SK-N-MC (cell line): Measurements from ENCODE around the gene PSTK.

Experiments
- DNase-seq: peaks from one replicate; pipeline ENCODE4 v3.0.0-alpha.2; 2011; ENCODE audit warnings: low read depth, low spot score
- H3K27ac ChIP-seq: fragments of 200-600 bp; sonication (generic); 2 replicates; pipeline ENCODE4 v1.5.1; 2016; ENCODE audit warnings: mixed run types
- H3K36me3 ChIP-seq: fragments of 200-600 bp; sonication (generic); 2 replicates; pipeline ENCODE4 v1.6.1; 2017; ENCODE audit warnings: antibody characterized with exemption, low read length, mixed read lengths; ENCODE audit not compliant: insufficient read depth
- H3K4me3 ChIP-seq: fragments of 200-600 bp; sonication (generic); 2 replicates; pipeline ENCODE4 v1.5.1; 2016
- H3K9ac ChIP-seq: fragments of 200-600 bp; sonication (generic); 2 replicates; pipeline ENCODE4 v1.8.0; 2017; ENCODE audit warnings: mixed run types, mixed read lengths; ENCODE audit not compliant: insufficient read length
- H3K9me3 ChIP-seq: fragments of 200-600 bp; sonication (generic); 2 replicates; pipeline ENCODE4 v1.6.1; 2017; ENCODE audit warnings: low read depth, mild to moderate bottlenecking, antibody characterized with exemption, low read length, moderate library complexity, mixed read lengths
- EZH2 ChIP-seq: fragments of 200-600 bp; sonication (generic); IDR thresholded peaks from one replicate; pipeline ENCODE4 v1.6.1; 2017; ENCODE audit warnings: antibody characterized with exemption
- FOXP2 ChIP-seq: optimal IDR thresholded peaks from 2 replicates; pipeline ENCODE3; 2011; ENCODE audit warnings: mild to moderate bottlenecking, moderate library complexity; ENCODE audit not compliant: insufficient read depth; ENCODE audit errors: extremely low read length, control extremely low read depth
- POLR2AphosphoS5 ChIP-seq: IDR thresholded peaks from 2 replicates; pipeline ENCODE4 v1.6.1; 2012; ENCODE audit warnings: mild to moderate bottlenecking, low read depth, low read length, borderline replicate concordance

PSTK gene

DNA sequence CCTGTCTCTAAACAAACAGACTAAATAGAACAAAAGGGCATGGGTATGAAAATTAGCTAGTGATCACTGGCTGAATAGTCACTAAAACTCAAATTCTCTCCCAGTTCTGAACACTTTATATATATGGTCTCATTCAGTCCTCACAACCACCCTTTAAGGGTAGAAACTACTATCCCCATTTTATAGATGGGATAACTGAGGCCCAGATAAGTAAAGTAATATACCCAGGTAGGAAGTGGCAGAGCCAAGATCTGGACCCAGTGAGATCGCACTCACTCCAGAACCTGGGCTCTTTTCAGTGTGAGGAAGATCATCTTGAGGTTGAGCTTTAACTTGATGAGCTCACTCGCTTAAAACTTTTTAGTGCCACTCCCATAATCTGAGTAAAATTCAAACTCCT lies 4.5 kb downstream of the PSTK start:
- TF ChIP-seq FOXP2 (no peak), EZH2 (no peak), POLR2AphosphoS5 (no peak)
- H3K36me3 ChIP-seq = no peaks in the 10 kb centered on the region; the same call in 1 of the 2 replicates
- DNase-seq = no peak
- H3K4me3 ChIP-seq = no peak overlapping the region
- no peak overlapping the region for H3K9ac ChIP-seq
- no peak overlapping the region for H3K27ac ChIP-seq
- H3K9me3 ChIP-seq = no peaks in the 10 kb centered on the region

GRCh38 chr10:122986335-122986734 lies 6.1 kb downstream of the PSTK start:
- DNase-seq = no peak
- H3K36me3 ChIP-seq = no peaks in the 10 kb centered on the region; the same call in 1 of the 2 replicates
- no peak overlapping the region for H3K9ac ChIP-seq
- H3K27ac ChIP-seq = no peak overlapping the region
- no peaks in the 10 kb centered on the region for H3K9me3 ChIP-seq
- H3K4me3 ChIP-seq = no peak overlapping the region
- TF ChIP-seq FOXP2 (no peak), EZH2 (no peak), POLR2AphosphoS5 (no peak)

DNA sequence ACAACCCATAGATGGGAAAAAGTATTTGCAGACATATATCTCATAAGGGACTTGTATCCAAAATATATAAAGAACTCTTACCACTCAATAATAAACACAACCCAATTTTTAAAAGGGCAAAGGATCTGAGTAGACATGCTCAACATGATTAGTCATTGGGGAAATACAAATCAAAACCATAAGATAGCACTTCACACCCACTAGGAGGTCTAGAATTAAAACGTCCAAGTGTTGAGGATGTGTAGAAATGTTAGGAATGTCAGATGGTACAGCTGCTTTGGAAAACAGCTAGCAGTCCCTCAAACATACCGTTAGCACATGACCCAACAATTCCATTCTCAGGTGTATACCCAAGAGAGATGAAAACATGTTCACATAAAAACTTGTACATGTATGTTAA lies 8.3 kb downstream of the PSTK start:
- DNase-seq = no peak
- no peaks in the 10 kb centered on the region for H3K9me3 ChIP-seq
- H3K4me3 ChIP-seq = no peak overlapping the region
- H3K9ac ChIP-seq = no peak overlapping the region
- H3K27ac ChIP-seq = no peak overlapping the region
- no peaks in the 10 kb centered on the region; the same call in 1 of the 2 replicates for H3K36me3 ChIP-seq
- TF ChIP-seq POLR2AphosphoS5 (no peak), EZH2 (no peak), FOXP2 (no peak)

DNA sequence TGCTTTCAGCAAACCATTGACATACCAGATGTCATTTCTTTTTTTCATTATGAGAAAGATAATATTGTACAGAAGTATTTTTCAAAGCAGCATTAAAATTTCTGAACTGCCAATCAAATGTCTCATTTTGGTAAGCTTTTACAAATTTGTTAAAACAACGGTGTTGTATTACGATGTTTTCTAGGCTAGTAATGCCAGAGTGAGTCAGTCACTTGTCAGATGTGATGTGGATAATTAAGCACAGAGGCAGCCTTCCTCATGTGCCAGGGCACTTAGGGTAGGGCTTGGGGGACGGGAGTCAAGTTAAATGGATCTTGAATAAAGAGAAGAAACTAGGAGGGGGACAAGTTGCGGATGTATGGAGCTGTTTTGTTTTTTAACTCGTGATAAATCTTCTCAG lies 10.1 kb downstream of the PSTK start:
- no peak overlapping the region for H3K27ac ChIP-seq
- peaks cover 6% of the 10 kb centered on the region; the same call in 1 of the 2 replicates for H3K36me3 ChIP-seq
- H3K9ac ChIP-seq = no peak overlapping the region
- H3K9me3 ChIP-seq = no peaks in the 10 kb centered on the region
- no peak for DNase-seq
- no peak overlapping the region for H3K4me3 ChIP-seq
- TF ChIP-seq EZH2 = no peak
- no peak for TF ChIP-seq POLR2AphosphoS5
- no peak for TF ChIP-seq FOXP2

- TF ChIP-seq POLR2AphosphoS5 = no peak
- no peak for TF ChIP-seq EZH2
- TF ChIP-seq FOXP2 = no peak
- Histone ChIP-seq H3K9ac (no peak overlapping the region), H3K9me3 (no peaks in the 10 kb centered on the region), H3K27ac (no peak overlapping the region), H3K4me3 (no peak overlapping the region), H3K36me3 (peaks cover 6% of the 10 kb centered on the region; the same call in 1 of the 2 replicates)
- DNase-seq = no peak
Observed at GRCh38 chr10:122992031-122992585, 11.9 kb downstream of the PSTK start.

DNA sequence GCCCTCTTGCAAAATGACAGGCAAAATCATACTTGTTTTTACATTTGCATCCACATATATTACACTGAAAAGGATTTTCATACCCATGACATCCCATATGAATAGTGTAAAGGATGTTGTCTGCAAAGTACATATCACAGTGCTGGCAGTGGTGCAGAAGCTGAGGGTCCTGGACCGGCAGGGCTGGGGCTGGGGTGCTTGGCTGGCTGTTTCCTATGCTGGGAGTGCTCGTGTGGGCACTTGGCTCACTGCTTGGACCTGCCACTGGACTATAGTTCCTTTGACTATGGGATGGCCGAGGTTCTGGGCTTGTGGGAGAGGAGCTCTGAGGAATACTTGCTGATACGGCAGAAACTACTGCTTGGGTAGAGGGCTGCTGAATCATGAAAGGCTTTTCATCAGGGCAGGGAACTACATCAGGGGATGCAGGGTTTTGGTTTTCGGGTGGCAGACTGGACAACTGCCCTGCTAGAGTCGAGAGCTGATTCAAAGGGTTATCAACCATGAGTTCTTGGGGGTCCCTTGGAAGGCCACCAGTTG lies 13.7 kb downstream of the PSTK start:
- TF ChIP-seq EZH2 (no peak), FOXP2 (no peak), POLR2AphosphoS5 (no peak)
- no peak for DNase-seq
- no peak overlapping the region for H3K4me3 ChIP-seq
- no peak overlapping the region for H3K27ac ChIP-seq
- peaks cover 6% of the 10 kb centered on the region; the same call in 1 of the 2 replicates for H3K36me3 ChIP-seq
- no peaks in the 10 kb centered on the region for H3K9me3 ChIP-seq
- no peak overlapping the region for H3K9ac ChIP-seq

DNA sequence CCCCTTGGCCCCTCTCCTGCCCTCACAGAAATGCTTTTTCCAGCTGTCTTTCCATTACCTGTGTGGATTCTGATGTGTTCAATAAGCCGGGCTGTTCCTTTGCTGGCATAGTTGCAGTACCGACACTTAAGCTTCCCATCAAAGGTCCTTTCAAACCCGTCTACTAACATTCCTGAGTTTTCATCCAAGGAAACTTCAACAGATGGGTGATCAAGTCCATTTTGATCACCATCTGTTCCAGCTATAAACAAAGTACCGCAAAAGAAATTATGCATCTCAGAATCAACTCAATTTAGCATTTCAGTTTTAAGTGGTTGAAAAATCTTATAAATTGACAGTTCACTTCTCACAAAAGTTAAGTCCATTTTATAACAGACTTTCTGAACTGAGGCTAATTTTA lies 15.7 kb downstream of the PSTK start:
- H3K9me3 ChIP-seq = no peaks in the 10 kb centered on the region
- H3K36me3 ChIP-seq = peaks cover 6% of the 10 kb centered on the region; the same call in 1 of the 2 replicates
- no peak for DNase-seq
- H3K27ac ChIP-seq = no peak overlapping the region
- no peak overlapping the region for H3K9ac ChIP-seq
- no peak for TF ChIP-seq POLR2AphosphoS5
- TF ChIP-seq EZH2 = no peak
- no peak for TF ChIP-seq FOXP2
- no peak overlapping the region for H3K4me3 ChIP-seq

DNA sequence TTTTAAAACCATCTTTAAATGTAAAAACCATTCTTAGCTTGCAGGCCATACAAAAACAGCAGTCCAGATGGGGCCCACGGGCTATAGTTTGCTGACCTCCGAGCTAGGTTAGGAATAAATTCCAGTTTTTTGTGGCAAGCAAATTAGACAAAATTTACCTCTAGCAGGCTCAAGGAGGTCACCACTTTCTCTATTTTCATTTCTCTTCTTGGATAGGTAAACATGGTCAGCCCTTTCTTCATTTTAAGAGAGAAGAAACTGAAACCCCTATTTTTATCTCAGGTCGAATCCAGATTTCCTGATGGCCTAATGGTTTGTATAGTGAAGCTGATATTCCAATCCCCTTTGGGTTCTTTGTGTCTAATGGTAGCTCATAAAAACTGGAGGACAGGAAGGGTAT lies 17.7 kb downstream of the PSTK start:
- Histone ChIP-seq H3K27ac (no peak overlapping the region), H3K9ac (no peak overlapping the region), H3K9me3 (no peaks in the 10 kb centered on the region), H3K36me3 (peaks cover 6% of the 10 kb centered on the region; the same call in 1 of the 2 replicates), H3K4me3 (no peak overlapping the region)
- DNase-seq = no peak
- TF ChIP-seq EZH2 (no peak), FOXP2 (no peak), POLR2AphosphoS5 (no peak)

GRCh38 chr10:122998360-122998917 lies 18.2 kb downstream of the PSTK start:
- Histone ChIP-seq H3K36me3 (peaks cover 6% of the 10 kb centered on the region; the same call in 1 of the 2 replicates), H3K4me3 (no peak overlapping the region), H3K9ac (no peak overlapping the region), H3K27ac (no peak overlapping the region), H3K9me3 (no peaks in the 10 kb centered on the region)
- no peak for DNase-seq
- TF ChIP-seq FOXP2 (no peak), EZH2 (no peak), POLR2AphosphoS5 (no peak)
